Stimulated activated CD4-positive, alpha-beta T cell treated with anti-CD3 and anti-CD28 coated beads, Interleukin-2, amount 100 ng/mL, for 4 hours (primary cell): ENCODE measurements around the gene ST14.
"Not testable (repeated sequence)": the region's sequence is repeated elsewhere in the genome, so short reads cannot be mapped to it uniquely, and the experiment has no call there.

Source experiments
- DNase-seq: peaks from one replicate; pipeline ENCODE4 v3.0.0-alpha.2; 2020; ENCODE audit warnings: low read depth

Gene ST14

DNA sequence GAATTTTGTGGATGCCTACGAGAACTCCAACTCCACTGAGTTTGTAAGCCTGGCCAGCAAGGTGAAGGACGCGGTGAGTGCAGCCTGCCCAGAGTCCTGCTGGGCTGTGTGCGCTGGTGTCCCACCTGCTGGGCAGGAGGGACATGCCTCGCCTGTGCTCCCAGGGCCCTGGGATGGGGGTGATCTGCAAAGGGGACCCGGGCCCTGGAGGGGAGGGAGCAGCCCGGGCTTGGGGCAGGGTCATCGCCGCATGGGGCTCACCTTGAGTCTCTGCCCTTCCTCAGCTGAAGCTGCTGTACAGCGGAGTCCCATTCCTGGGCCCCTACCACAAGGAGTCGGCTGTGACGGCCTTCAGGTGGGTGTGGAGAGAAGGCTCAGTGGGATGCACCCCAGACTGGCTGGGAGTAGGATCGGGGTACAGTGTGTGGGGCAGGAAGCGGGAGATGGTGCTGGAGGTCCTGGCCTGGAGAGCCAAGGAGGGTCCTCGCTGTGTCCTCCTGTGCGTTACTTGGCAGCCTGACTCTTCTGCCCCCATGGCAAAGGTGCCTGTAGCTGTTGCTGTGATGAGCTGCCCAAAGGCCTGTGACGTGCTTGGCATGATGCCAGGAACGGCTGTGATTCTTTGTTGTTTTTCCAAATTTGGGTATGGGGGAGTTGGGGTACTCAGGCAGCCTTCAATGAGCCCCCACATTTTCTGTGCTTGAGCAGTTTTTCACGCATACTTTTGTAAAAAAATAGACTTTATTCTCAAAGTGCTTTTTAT lies 29.2 kb downstream of the ST14 start:
- DNase-seq, result no peak

- DNase-seq, result no peak
Observed at GRCh38 chr11:130189492-130190210, 30.1 kb downstream of the ST14 start.

DNA sequence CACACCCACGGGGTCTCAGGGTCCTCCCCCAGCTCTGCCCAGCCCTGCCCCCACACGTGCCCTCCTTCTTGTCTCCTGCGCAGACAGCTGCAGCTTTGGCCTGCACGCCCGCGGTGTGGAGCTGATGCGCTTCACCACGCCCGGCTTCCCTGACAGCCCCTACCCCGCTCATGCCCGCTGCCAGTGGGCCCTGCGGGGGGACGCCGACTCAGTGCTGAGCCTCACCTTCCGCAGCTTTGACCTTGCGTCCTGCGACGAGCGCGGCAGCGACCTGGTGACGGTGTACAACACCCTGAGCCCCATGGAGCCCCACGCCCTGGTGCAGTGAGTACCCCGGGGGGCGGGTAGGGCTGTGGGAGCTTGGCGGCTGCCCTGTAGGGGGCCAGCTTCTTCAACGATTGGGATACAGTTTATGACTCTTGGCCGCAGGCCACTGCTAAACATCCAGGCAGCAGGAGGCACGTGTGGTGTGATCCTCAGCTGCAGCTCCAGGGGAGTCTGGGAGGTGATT lies 30.8 kb downstream of the ST14 start:
- no peak for DNase-seq

DNA sequence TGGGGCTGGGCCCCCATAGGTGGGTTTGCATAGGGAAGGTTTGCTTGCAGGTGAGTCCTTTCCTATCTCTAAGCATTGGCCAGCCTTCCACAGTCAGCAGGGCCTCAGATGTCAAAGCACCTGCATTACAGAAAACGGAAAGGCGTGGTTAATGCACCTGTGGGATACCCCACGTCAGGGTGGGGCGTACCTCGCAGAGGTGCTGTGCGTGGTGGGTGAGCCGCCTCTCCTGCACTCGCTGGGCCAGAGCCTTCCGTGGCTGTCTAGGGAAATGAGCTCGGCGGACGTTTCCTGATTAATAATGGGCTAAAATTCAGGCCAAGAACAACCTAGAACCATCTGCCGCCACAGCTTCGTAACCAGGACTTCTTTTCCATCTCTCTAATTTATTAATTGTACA lies 32.3 kb downstream of the ST14 start:
- no peak for DNase-seq

DNA sequence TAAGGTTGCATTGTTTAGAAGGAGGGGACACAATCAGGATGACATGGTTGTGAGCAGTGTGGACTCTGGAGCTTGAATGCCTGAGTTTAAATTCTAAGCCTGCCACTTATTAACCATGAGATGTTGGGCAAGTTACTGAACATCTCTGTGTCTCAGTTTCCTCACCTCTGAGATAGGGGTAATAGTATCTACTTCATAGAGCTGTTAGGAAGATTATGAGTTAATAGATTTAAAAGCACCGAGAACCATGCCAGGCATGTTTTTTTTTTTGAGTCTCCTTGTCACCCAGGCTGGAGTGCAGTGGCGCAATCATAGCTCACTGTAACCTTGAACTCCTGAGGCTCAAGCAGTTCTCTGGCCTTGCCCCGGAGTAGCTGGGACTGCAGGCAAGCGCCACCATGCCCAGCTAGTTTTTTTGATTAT lies 33.3 kb downstream of the ST14 start:
- DNase-seq, result no peak

DNA sequence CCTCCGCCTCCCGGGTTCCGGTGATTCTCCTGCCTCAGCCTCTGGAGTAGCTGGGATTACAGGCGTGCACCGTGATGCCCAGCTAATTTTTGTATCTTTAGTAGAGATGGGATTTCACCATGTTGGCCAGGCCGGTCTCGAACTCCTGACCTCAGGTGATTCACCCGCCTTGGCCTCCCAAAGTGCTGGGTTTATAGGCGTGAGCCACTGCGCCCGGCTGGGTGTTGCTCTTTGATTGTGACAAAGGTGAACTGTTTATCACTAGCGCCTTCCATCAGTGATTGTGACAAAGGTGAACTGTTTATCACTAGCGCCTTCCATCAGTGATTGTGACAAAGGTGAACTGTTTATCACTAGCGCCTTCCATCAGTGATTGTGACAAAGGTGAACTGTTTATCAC lies 34.0 kb downstream of the ST14 start:
- not testable (repeated sequence) for DNase-seq

DNA sequence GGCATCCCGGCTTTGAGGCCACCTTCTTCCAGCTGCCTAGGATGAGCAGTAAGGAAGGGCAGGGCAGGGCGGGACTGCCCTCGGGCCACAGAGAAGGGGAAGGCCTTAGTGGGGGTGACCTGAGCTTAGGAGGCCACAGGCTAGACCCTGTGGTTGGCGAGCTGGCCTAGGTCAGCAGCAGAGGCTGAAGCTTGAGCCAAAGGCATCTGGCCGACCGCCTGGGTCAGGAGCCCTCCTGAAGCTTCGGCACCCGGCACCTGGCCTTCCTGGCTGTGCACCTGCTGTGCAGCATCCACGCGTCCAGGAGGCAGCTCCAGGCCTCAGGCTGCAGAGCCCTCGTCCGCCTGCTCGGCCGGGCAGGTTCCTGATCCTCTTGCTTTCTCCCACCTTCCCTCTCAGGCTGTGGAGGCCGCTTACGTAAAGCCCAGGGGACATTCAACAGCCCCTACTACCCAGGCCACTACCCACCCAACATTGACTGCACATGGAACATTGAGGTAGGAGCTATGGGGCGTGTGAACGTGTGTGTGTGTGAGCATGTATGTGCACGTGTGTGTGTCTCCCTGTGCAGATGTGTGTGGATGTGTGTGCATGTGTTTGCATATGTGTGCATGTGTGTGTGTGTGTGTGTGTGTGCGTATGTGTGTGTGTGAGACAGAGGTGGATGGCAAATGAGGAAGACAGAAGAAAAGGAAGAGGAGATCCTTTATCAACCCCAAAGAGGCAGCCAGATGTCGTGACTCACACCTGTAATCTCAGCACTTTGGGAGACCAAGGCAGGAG lies 34.9 kb downstream of the ST14 start:
- DNase-seq, result no peak

GRCh38 chr11:130197386-130198035 lies 37.9 kb downstream of the ST14 start:
- no peak for DNase-seq

DNA sequence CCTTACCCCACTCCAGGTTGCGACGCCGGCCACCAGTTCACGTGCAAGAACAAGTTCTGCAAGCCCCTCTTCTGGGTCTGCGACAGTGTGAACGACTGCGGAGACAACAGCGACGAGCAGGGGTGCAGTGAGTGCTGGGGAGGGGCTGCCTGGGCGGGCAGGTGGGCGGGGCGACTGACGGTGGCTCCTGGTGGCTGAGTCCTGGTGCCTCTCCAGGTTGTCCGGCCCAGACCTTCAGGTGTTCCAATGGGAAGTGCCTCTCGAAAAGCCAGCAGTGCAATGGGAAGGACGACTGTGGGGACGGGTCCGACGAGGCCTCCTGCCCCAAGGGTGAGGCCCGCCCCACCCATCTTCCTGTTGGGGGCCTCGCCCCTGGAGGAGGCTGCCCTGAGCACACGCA lies 38.7 kb downstream of the ST14 start:
- no peak for DNase-seq

DNA sequence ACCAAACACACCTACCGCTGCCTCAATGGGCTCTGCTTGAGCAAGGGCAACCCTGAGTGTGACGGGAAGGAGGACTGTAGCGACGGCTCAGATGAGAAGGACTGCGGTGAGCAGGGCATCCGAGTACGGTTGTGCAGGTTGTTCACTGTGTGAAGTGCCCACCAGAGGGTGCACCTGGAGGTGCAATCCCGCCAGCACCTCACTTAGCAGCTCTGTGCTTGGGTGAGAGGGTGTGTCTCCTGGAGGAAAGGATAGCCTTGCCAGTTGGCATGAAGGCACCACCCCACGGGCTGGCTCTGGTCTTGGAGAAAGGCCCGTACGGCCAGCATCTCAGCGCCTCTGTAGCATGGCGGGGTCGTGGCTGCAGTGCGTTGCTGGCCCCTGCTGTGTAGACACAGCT lies 39.4 kb downstream of the ST14 start:
- DNase-seq, result no peak

DNA sequence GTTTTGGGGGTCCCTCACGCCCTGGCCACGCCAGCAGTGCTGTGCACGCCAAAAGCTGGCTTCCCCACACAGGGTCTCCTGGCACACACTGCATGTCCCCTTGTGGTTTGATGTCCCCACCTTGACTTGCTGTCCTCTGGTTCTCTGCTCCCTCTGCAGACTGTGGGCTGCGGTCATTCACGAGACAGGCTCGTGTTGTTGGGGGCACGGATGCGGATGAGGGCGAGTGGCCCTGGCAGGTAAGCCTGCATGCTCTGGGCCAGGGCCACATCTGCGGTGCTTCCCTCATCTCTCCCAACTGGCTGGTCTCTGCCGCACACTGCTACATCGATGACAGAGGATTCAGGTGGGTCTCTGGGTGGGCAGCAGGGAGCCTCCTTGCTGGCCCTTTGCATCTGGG lies 40.2 kb downstream of the ST14 start:
- no peak for DNase-seq

- DNase-seq, result no peak
Observed at GRCh38 chr11:130201026-130201425, 41.4 kb downstream of the ST14 start.

- DNase-seq, result no peak
Observed at GRCh38 chr11:130202009-130202817, 42.6 kb downstream of the ST14 start.

- no peak for DNase-seq
Observed at GRCh38 chr11:130202818-130203689, 43.5 kb downstream of the ST14 start.

- DNase-seq, result no peak
Observed at GRCh38 chr11:130203766-130204702, 44.5 kb downstream of the ST14 start.

GRCh38 chr11:130204703-130205095 lies 45.1 kb downstream of the ST14 start:
- no peak for DNase-seq

- DNase-seq, result no peak
Observed at GRCh38 chr11:130206141-130206540, 46.6 kb downstream of the ST14 start.

- no peak for DNase-seq
Observed at GRCh38 chr11:130208241-130209127, 48.9 kb downstream of the ST14 start.
